WERI-Rb-1 (cell line): Measurements from ENCODE around the gene GAS1.

Experiments used
- DNase-seq: peaks from one replicate; pipeline ENCODE4 v3.0.0-alpha.2; 2020
- H3K27ac ChIP-seq: fragments of 250-450 bp; sonication (Bioruptor Pico); 2 replicates; pipeline ENCODE4 v1.5.1; 2020; ENCODE audit warnings: mild to moderate bottlenecking, moderate library complexity
- H3K27me3 ChIP-seq: fragments of 250-450 bp; sonication (Bioruptor Pico); 2 replicates; pipeline ENCODE4 v1.5.1; 2021; ENCODE audit warnings: mild to moderate bottlenecking, low read depth, moderate library complexity; ENCODE audit not compliant: insufficient read depth, severe bottlenecking
- H3K36me3 ChIP-seq: fragments of 250-450 bp; sonication (Bioruptor Pico); 2 replicates; pipeline ENCODE4 v1.5.1; 2020; ENCODE audit warnings: mild to moderate bottlenecking, moderate library complexity
- H3K4me3 ChIP-seq: 2 replicates; pipeline ENCODE4 v1.5.1; 2011; ENCODE audit warnings: low read depth, mild to moderate bottlenecking, control low read depth, low read length
- H3K9me3 ChIP-seq: fragments of 250-450 bp; sonication (Bioruptor Pico); 2 replicates; pipeline ENCODE4 v1.5.1; 2021; ENCODE audit warnings: mild to moderate bottlenecking, moderate library complexity; ENCODE audit not compliant: severe bottlenecking
- TF ChIP-seq, protein P1 (sequence below): IDR thresholded peaks from 2 replicates; pipeline ENCODE4 v1.5.1; 2011; ENCODE audit warnings: low read depth, mild to moderate bottlenecking, control low read depth, inconsistent platforms, low read length

The GAS1 gene

DNA sequence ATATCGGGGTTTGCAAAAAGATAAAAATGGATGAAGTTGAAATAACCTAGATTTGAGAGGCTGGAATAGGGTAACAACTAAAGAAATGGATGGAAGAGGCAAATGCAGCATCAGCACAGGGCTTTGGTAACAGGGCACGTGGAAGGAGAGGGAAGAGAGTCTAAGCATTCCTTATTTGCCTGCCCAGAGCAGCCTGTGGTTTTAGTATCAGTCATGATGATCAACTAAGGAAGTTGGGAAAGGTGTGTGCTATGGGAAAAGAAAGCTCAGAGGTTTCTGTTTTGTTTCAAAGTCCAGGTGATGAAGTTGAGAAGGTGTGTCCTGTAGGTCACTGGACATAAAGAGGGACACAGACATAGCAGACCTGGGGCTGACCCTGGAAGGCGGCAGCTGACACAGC, 28.8 kb downstream of the GAS1 start:
- Histone ChIP-seq H3K36me3 (no peaks in the 10 kb centered on the region), H3K4me3 (no peak overlapping the region), H3K27ac (no peak overlapping the region), H3K9me3 (no peaks in the 10 kb centered on the region), H3K27me3 (peaks cover 32% of the 10 kb centered on the region)
- no peak for DNase-seq
- TF ChIP-seq, protein P1, sequence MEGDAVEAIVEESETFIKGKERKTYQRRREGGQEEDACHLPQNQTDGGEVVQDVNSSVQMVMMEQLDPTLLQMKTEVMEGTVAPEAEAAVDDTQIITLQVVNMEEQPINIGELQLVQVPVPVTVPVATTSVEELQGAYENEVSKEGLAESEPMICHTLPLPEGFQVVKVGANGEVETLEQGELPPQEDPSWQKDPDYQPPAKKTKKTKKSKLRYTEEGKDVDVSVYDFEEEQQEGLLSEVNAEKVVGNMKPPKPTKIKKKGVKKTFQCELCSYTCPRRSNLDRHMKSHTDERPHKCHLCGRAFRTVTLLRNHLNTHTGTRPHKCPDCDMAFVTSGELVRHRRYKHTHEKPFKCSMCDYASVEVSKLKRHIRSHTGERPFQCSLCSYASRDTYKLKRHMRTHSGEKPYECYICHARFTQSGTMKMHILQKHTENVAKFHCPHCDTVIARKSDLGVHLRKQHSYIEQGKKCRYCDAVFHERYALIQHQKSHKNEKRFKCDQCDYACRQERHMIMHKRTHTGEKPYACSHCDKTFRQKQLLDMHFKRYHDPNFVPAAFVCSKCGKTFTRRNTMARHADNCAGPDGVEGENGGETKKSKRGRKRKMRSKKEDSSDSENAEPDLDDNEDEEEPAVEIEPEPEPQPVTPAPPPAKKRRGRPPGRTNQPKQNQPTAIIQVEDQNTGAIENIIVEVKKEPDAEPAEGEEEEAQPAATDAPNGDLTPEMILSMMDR: no peak

DNA sequence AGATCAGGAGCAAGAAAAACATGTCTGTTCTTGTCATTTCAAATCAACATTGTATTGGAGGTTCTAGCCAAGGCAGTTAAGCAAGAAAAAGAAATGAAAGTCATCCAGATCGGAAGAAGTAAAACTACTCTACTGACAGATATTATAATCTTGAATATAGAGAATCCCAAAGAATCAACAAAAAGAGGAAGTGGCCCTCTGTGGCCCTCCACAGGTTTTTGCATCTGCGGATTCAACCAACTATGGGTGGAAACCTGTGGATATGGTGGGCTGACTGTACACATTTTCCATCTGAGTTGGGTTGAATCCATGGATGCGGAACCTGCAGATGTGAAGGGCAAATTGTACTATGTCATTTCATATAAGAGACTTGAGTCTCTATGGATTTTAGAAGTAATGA, 35.1 kb downstream of the GAS1 start:
- no peak for DNase-seq
- Histone ChIP-seq H3K4me3 (no peak overlapping the region), H3K36me3 (no peaks in the 10 kb centered on the region), H3K27ac (no peak overlapping the region), H3K27me3 (peaks cover 7% of the 10 kb centered on the region), H3K9me3 (no peaks in the 10 kb centered on the region)
- TF ChIP-seq, protein P1: no peak

DNA sequence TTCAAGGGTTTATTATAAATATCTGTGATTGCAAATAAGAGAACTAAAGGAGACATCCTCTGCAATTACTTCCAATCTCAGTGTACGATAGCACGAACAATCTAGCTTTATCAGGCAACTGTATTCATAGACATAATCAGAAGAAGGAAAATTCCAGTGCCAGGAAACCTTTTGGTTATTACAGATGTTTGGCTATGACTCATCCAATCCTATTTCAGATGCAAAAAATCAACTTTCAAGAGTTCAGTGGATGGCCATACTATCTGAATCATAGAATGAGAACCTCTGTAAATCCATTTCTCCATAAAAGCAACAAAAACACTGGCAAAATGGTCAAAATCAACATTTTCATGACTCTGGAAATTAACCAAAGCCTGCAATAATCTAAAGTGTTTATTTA, 37.9 kb downstream of the GAS1 start:
- no peaks in the 10 kb centered on the region for H3K9me3 ChIP-seq
- H3K4me3 ChIP-seq: no peak overlapping the region
- H3K27ac ChIP-seq: no peak overlapping the region
- no peaks in the 10 kb centered on the region for H3K36me3 ChIP-seq
- DNase-seq: no peak
- H3K27me3 ChIP-seq: peaks cover 14% of the 10 kb centered on the region
- TF ChIP-seq, protein P1: no peak

DNA sequence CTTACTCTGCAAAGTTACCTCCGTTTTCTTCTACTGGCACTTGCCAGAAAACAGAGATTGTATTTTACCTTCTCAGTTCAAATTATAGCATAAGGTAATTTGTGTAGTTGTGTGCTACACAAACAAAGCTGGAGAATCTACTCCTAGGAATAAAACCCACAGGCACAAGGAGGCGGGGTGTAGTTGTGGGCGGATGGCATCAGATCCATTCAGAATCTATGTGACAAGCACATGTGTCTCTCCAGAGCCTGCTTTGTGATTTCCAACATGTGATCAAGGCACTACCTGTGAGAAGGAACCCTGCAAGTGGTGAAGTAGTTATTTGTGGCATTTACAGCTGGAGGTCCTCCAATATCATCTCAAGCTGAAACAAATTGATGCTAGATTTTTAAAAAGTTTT, 39.0 kb downstream of the GAS1 start:
- H3K4me3 ChIP-seq: no peak overlapping the region
- no peak overlapping the region for H3K27ac ChIP-seq
- H3K36me3 ChIP-seq: no peaks in the 10 kb centered on the region
- TF ChIP-seq, protein P1: no peak
- DNase-seq: no peak
- H3K27me3 ChIP-seq: peaks cover 26% of the 10 kb centered on the region
- no peaks in the 10 kb centered on the region for H3K9me3 ChIP-seq

DNA sequence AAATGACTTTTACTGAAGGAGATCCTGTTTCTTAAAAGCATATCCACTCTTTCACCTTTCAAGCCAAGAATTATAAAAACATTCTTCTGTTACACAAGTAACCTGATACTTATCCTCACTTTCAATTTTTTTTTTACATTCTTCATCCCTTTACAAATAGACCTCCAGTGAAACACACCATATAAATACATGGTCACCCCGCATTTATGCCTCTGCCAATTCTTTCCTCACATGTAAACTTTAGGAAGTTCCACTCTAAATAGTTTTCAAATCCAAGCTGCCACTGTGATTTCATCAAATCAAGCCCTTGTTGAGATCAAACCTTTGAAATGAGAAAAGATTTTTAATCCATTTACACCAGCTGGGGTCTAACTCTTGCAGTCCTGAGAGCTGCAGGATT, 40.0 kb downstream of the GAS1 start:
- Histone ChIP-seq H3K27ac (no peak overlapping the region), H3K27me3 (peaks cover 27% of the 10 kb centered on the region), H3K4me3 (no peak overlapping the region), H3K36me3 (no peaks in the 10 kb centered on the region), H3K9me3 (no peaks in the 10 kb centered on the region)
- no peak for DNase-seq
- TF ChIP-seq, protein P1: no peak

DNA sequence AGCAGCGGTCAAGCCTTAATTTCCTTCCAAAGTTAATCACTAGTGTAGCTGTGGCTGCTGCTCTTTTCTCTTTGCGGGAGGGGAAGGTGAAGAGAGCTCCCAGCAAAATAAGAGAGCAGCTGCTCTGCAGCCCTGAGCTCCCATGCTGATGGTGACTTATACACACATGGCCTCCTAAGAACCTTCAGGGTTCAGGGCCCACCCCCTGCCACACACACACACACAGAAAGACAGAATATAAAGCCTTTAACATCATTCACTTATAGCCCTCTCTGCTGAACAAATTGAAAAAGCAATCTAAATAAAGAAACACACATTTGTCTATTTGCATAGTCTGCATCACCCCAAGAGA, 43.6 kb downstream of the GAS1 start:
- Histone ChIP-seq H3K27me3 (peaks cover 25% of the 10 kb centered on the region), H3K9me3 (no peaks in the 10 kb centered on the region), H3K27ac (no peak overlapping the region), H3K4me3 (no peak overlapping the region), H3K36me3 (no peaks in the 10 kb centered on the region)
- TF ChIP-seq, protein P1: no peak
- no peak for DNase-seq
